ENCODE data around the gene ENTREP3.

ENTREP3 gene

GRCh38 chr1:155198547-155198906 is 56.8 kb downstream of the ENTREP3 start:
- no peak for DNase-seq (ENCODE audit: low spot score)

DNA sequence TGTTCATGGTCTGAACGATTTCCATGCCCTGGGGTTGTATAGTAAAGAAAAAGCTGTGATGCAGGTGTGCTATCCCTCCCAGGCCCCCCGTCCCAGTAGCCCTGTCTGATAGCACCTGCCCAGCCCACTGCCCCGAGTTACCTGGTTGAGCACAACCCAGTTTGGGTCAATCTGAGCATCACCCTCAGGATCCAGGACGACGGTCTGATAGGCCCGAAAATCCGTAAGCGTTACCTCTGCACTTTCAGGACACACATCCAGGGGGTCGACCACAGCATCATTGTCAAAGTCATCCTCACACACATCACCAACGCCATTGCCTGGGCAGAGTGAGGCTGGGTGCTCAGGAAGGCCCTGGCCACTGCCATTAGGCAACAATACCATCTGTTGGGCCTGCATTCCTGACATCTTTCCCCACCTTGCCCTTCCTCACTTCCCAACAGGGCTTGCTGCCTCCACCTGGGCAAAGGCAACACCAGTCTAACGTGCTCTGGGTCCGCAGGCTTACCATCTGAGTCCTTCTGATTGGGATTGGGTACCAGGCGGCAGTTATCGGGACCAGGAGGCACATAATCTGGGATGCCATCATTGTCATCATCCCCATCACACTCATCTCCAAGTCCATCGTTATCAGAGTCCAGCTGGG is 57.3 kb downstream of the ENTREP3 start:
- no peak for DNase-seq (ENCODE audit: low spot score)
